Naive thymus-derived CD4-positive, alpha-beta T cell (primary cell): ENCODE results near the gene SLC48A1. TPM values are rescaled to one million over a fixed set of nuclear protein-coding genes. Genes with fewer than 3 reads are reported as not detected.
A peak's percentile ranks its signal among the peaks of the same experiment; 100 is the strongest.

ENCODE experiments used
- ATAC-seq: fragments of 150-1000 bp; cut with Tn5 transposase; 2 replicates; pipeline ENCODE4 v1.10.0; 2021; ENCODE audit warnings: mild to moderate bottlenecking, moderate library complexity
- CTCF ChIA-PET: fragments of 350-600 bp; sonication (Branson Sonifier 250); formaldehyde crosslinking; loops from one replicate; lab custom pipeline; 2021; ENCODE audit warnings: antibody characterized with exemption; lab: Charles Lee
- POLR2A ChIA-PET: fragments of 350-600 bp; sonication (Branson Sonifier 250); formaldehyde crosslinking; loops from one replicate; lab custom pipeline; 2021; ENCODE audit warnings: antibody characterized with exemption, inconsistent platforms; lab: Charles Lee
- DNase-seq, 9 donors: peaks; one replicate each; pipeline versions ENCODE4 v3.0.0 to v3.0.0-alpha.2; 2020 to 2022; ENCODE audit warnings: mixed read lengths in 1 of 9
- H3K27ac ChIP-seq: one replicate; pipeline ENCODE4 v1.7.0; 2013; ENCODE audit warnings: mild to moderate bottlenecking, low read depth, low read length, moderate library complexity
- H3K27me3 ChIP-seq, 2 donors: one replicate each; pipeline ENCODE4 v1.7.0; 2013; ENCODE audit warnings: low read length in 2 of 2, mild to moderate bottlenecking in 2 of 2, moderate library complexity in 2 of 2; ENCODE audit not compliant: control insufficient read depth in 2 of 2, insufficient read depth in 2 of 2
- H3K36me3 ChIP-seq, 3 experiments: 1 replicate in 2 of 3; 2 replicates in 1 of 3; pipeline ENCODE4 v1.7.0; 2013; ENCODE audit warnings: low read length in 3 of 3, mild to moderate bottlenecking in 3 of 3, moderate library complexity in 1 of 3; ENCODE audit not compliant: insufficient read depth in 3 of 3, control insufficient read depth in 2 of 3
- H3K4me1 ChIP-seq, 2 donors: one replicate each; pipeline ENCODE4 v1.7.0; 2013; ENCODE audit warnings: low read length in 2 of 2, mild to moderate bottlenecking in 2 of 2, moderate library complexity in 1 of 2; ENCODE audit not compliant: control insufficient read depth in 2 of 2, insufficient read depth in 2 of 2
- H3K4me3 ChIP-seq: 2 replicates; pipeline ENCODE4 v1.7.0; 2013; ENCODE audit warnings: mild to moderate bottlenecking, low read length
- H3K9me3 ChIP-seq, 3 experiments: 1 replicate in 2 of 3; 2 replicates in 1 of 3; pipeline ENCODE4 v1.7.0; 2013; ENCODE audit warnings: low read length in 3 of 3; ENCODE audit not compliant: control insufficient read depth in 2 of 3
- H3K27ac Mint-ChIP-seq, 9 donors: one replicate each; pipeline ENCODE4 v1.8.0; 2020 to 2022; ENCODE audit warnings: mixed read lengths in 9 of 9, mild to moderate bottlenecking in 8 of 9, moderate library complexity in 5 of 9, inconsistent platforms in 2 of 9
- H3K27me3 Mint-ChIP-seq, 5 donors: one replicate each; pipeline ENCODE4 v1.8.0; 2021 to 2022; ENCODE audit warnings: mixed read lengths in 5 of 5, mild to moderate bottlenecking in 1 of 5
- H3K36me3 Mint-ChIP-seq, 5 donors: one replicate each; pipeline ENCODE4 v1.8.0; 2020 to 2022; ENCODE audit warnings: mixed read lengths in 5 of 5, mild to moderate bottlenecking in 3 of 5, inconsistent platforms in 1 of 5
- H3K4me1 Mint-ChIP-seq, 7 donors: one replicate each; pipeline ENCODE4 v1.8.0; 2020 to 2022; ENCODE audit warnings: mixed read lengths in 7 of 7, mild to moderate bottlenecking in 3 of 7, inconsistent platforms in 1 of 7
- H3K4me3 Mint-ChIP-seq, 10 donors: one replicate each; pipeline ENCODE4 v1.8.0; 2020 to 2022; ENCODE audit warnings: mild to moderate bottlenecking in 10 of 10, mixed read lengths in 10 of 10, moderate library complexity in 6 of 10, inconsistent platforms in 2 of 10
- H3K9me3 Mint-ChIP-seq, 11 donors: one replicate each; pipeline ENCODE4 v1.8.0; 2020 to 2022; ENCODE audit warnings: mixed read lengths in 11 of 11, mild to moderate bottlenecking in 4 of 11, inconsistent platforms in 1 of 11, moderate library complexity in 1 of 11
- intact Hi-C, 2 donors: fragments of 100-400 bp; cut with micrococcal nuclease; formaldehyde crosslinking; loops; one replicate each; pipeline ENCODE4 v1.15.1; 2023
- polyA plus RNA-seq, 2 donors: library from polyadenylated mRNA; unstranded; fragments of 300-500 nt; fragmentation: Illumina TruSeq; gene quantifications; one replicate each; pipeline ENCODE4 v1.2.3, GENCODE V29; 2021
- total RNA-seq, 6 experiments: library from RNA in 5 of 6; stranded (reverse) in 5 of 6; gene quantifications; 1 replicate in 5 of 6; 2 replicates in 1 of 6; pipeline ENCODE4 v1.2.3 and lab custom pipeline; 2021 to 2026

The SLC48A1 gene
- total and polyA plus RNA-seq, 7 experiments from 2014 or later: 6.7 to 15.6 (median 12.5) TPM

- peaks cover 10 to 29% (median 20%) of the 10 kb centered on the region in 7 donors for H3K4me1 Mint-ChIP-seq
- ChIA-PET CTCF (interaction anchor here (1.5 to 10.3 kb wide), 3 partner anchors 13 to 91 kb away, joined by 4 to 330 read pairs (median 130); partner anchors contain the start of gene RAPGEF3), POLR2A (no interaction called here)
- peaks cover 0 to 4% (median 0%) of the 10 kb centered on the region in 11 donors for H3K9me3 Mint-ChIP-seq
- no peak for DNase-seq
- intact Hi-C loops: no loop called here
- H3K27ac ChIP-seq: no peak overlapping the region
- H3K27me3 Mint-ChIP-seq: peaks cover 0 to 21% (median 0%) of the 10 kb centered on the region in 5 donors
- no peak for ATAC-seq
- no peaks in the 10 kb centered on the region for H3K36me3 ChIP-seq
- H3K4me3 ChIP-seq: no peak overlapping the region
- H3K9me3 ChIP-seq: no peaks in the 10 kb centered on the region
- no peaks in the 10 kb centered on the region for H3K27me3 ChIP-seq
- peaks cover 9 to 13% of the 10 kb centered on the region in 2 donors for H3K4me1 ChIP-seq
- peak overlapping the region in 1 of 10 donors; percentile 51 for H3K4me3 Mint-ChIP-seq
- peak overlapping the region in 1 of 9 donors; percentile 83 for H3K27ac Mint-ChIP-seq
- H3K36me3 Mint-ChIP-seq: no peaks in the 10 kb centered on the region
Measured at GRCh38 chr12:47746073-47746472, 27.0 kb upstream of the SLC48A1 start.

GRCh38 chr12:47746523-47746922 is 26.5 kb upstream of the SLC48A1 start:
- Mint-ChIP-seq H3K27ac (peak overlapping the region in 1 of 9 donors; percentile 83), H3K4me3 (peak overlapping the region in 1 of 10 donors; percentile 51), H3K27me3 (peaks cover 0 to 21% (median 0%) of the 10 kb centered on the region in 5 donors), H3K4me1 (peaks cover 6 to 24% (median 15%) of the 10 kb centered on the region in 7 donors), H3K9me3 (peaks cover 0 to 4% (median 0%) of the 10 kb centered on the region in 11 donors), H3K36me3 (no peaks in the 10 kb centered on the region)
- H3K36me3 ChIP-seq: no peaks in the 10 kb centered on the region
- H3K4me3 ChIP-seq: no peak overlapping the region
- H3K9me3 ChIP-seq: no peaks in the 10 kb centered on the region
- ATAC-seq (no peak), DNase-seq (no peak)
- CTCF ChIA-PET: interaction anchor here (0.9 to 10.3 kb wide), 4 partner anchors 12 to 91 kb away, joined by 3 to 330 read pairs (median 67); partner anchors contain the start of gene RAPGEF3
- peaks cover 5 to 8% of the 10 kb centered on the region in 2 donors for H3K4me1 ChIP-seq
- intact Hi-C loops: no loop called here
- H3K27me3 ChIP-seq: no peaks in the 10 kb centered on the region
- POLR2A ChIA-PET: no interaction called here
- H3K27ac ChIP-seq: no peak overlapping the region

GRCh38 chr12:47747126-47747525 is 25.9 kb upstream of the SLC48A1 start:
- no peaks in the 10 kb centered on the region for H3K36me3 ChIP-seq
- no peak overlapping the region for H3K27ac ChIP-seq
- H3K4me3 ChIP-seq: no peak overlapping the region
- ATAC-seq (no peak), DNase-seq (no peak)
- no peaks in the 10 kb centered on the region for H3K9me3 ChIP-seq
- Mint-ChIP-seq H3K4me1 (peaks cover 4 to 18% (median 11%) of the 10 kb centered on the region in 7 donors), H3K9me3 (peaks cover 0 to 4% (median 0%) of the 10 kb centered on the region in 11 donors), H3K27ac (no peak overlapping the region), H3K4me3 (no peak overlapping the region), H3K36me3 (no peaks in the 10 kb centered on the region), H3K27me3 (peaks cover 0 to 21% (median 0%) of the 10 kb centered on the region in 5 donors)
- ChIA-PET POLR2A (interaction anchor here (1.1 kb wide), 1 partner anchor 30 kb away, joined by 3 read pairs; no protein-coding TSS in a partner anchor), CTCF (interaction anchor here (0.9 to 10.3 kb wide), 4 partner anchors 12 to 90 kb away, joined by 3 to 330 read pairs (median 67); partner anchors contain the start of gene RAPGEF3)
- H3K27me3 ChIP-seq: no peaks in the 10 kb centered on the region
- intact Hi-C loops: no loop called here
- H3K4me1 ChIP-seq: peaks cover 0 to 4% of the 10 kb centered on the region in 2 donors

GRCh38 chr12:47747596-47748506 is 25.2 kb upstream of the SLC48A1 start:
- intact Hi-C loops: no loop called here
- Histone ChIP-seq H3K27ac (no peak overlapping the region), H3K4me3 (no peak overlapping the region), H3K27me3 (no peaks in the 10 kb centered on the region), H3K4me1 (no peaks in the 10 kb centered on the region), H3K36me3 (no peaks in the 10 kb centered on the region), H3K9me3 (no peaks in the 10 kb centered on the region)
- Mint-ChIP-seq H3K9me3 (peaks cover 0 to 4% (median 0%) of the 10 kb centered on the region in 11 donors), H3K4me1 (peaks cover 0 to 12% (median 6%) of the 10 kb centered on the region in 7 donors), H3K36me3 (no peaks in the 10 kb centered on the region), H3K4me3 (no peak overlapping the region), H3K27ac (no peak overlapping the region), H3K27me3 (peaks cover 0 to 21% (median 0%) of the 10 kb centered on the region in 5 donors)
- ChIA-PET POLR2A (interaction anchor here (1.1 kb wide), 1 partner anchor 29 kb away, joined by 3 read pairs; no protein-coding TSS in a partner anchor), CTCF (interaction anchor here (0.9 to 10.3 kb wide), 3 partner anchors 18 to 90 kb away, joined by 3 to 330 read pairs (median 4); no protein-coding TSS in a partner anchor)
- ATAC-seq (no peak), DNase-seq (no peak)

GRCh38 chr12:47748507-47748828 is 24.6 kb upstream of the SLC48A1 start:
- Mint-ChIP-seq H3K27ac (no peak overlapping the region), H3K36me3 (no peaks in the 10 kb centered on the region), H3K27me3 (peaks cover 0 to 18% (median 0%) of the 10 kb centered on the region in 5 donors), H3K9me3 (peaks cover 0 to 4% (median 0%) of the 10 kb centered on the region in 11 donors), H3K4me3 (no peak overlapping the region), H3K4me1 (peaks cover 0 to 9% (median 5%) of the 10 kb centered on the region in 7 donors)
- no peak overlapping the region for H3K4me3 ChIP-seq
- no peaks in the 10 kb centered on the region for H3K4me1 ChIP-seq
- H3K9me3 ChIP-seq: no peaks in the 10 kb centered on the region
- H3K36me3 ChIP-seq: no peaks in the 10 kb centered on the region
- no peaks in the 10 kb centered on the region for H3K27me3 ChIP-seq
- ChIA-PET POLR2A (no interaction called here), CTCF (interaction anchor here (10.3 kb wide), 1 partner anchor 89 kb away, joined by 330 read pairs; no protein-coding TSS in a partner anchor)
- ATAC-seq (no peak), DNase-seq (no peak)
- intact Hi-C loops: no loop called here
- H3K27ac ChIP-seq: no peak overlapping the region

GRCh38 chr12:47748899-47749298 is 24.1 kb upstream of the SLC48A1 start:
- Mint-ChIP-seq H3K27ac (peak overlapping the region in 2 of 9 donors; percentile 65 to 78), H3K9me3 (peaks cover 0 to 4% (median 0%) of the 10 kb centered on the region in 11 donors), H3K4me1 (peaks cover 0 to 6% (median 3%) of the 10 kb centered on the region in 7 donors), H3K27me3 (peaks cover 0 to 17% (median 0%) of the 10 kb centered on the region in 5 donors), H3K36me3 (no peaks in the 10 kb centered on the region), H3K4me3 (no peak overlapping the region)
- intact Hi-C loops: no loop called here
- Histone ChIP-seq H3K4me3 (no peak overlapping the region), H3K27me3 (no peaks in the 10 kb centered on the region), H3K9me3 (no peaks in the 10 kb centered on the region), H3K27ac (no peak overlapping the region), H3K36me3 (no peaks in the 10 kb centered on the region), H3K4me1 (no peaks in the 10 kb centered on the region)
- no peak for DNase-seq
- CTCF ChIA-PET: interaction anchor here (0.8 to 10.3 kb wide), 2 partner anchors 17 to 89 kb away, joined by 3 to 330 read pairs; no protein-coding TSS in a partner anchor
- no peak for ATAC-seq
- POLR2A ChIA-PET: no interaction called here
